ENCODE data around the gene JAML. TPM values are rescaled to one million over a fixed set of nuclear protein-coding genes. Genes with fewer than 3 reads are reported as not detected.

The JAML gene
- total and polyA plus RNA-seq, 2 donors (not counting 1 experiment from before 2014, with no cell fraction given) = not detected

- no peak overlapping the region for H3K27ac ChIP-seq (ENCODE audit: insufficient read depth, low read length)
- H3K79me2 ChIP-seq (ENCODE audit: control insufficient read depth, insufficient read depth, low read length) = no peaks in the 10 kb centered on the region
- peak in 1 of 2 donors; percentile 19 for DNase-seq (ENCODE audit: low read depth in 2 of 2)
- H3K36me3 ChIP-seq (ENCODE audit: control insufficient read depth, insufficient read depth, low read length) = no peaks in the 10 kb centered on the region
- peaks cover 34% of the 10 kb centered on the region for H3K27me3 ChIP-seq (ENCODE audit: control insufficient read depth, insufficient read depth, low read length)
- TF ChIP-seq, protein P1, sequence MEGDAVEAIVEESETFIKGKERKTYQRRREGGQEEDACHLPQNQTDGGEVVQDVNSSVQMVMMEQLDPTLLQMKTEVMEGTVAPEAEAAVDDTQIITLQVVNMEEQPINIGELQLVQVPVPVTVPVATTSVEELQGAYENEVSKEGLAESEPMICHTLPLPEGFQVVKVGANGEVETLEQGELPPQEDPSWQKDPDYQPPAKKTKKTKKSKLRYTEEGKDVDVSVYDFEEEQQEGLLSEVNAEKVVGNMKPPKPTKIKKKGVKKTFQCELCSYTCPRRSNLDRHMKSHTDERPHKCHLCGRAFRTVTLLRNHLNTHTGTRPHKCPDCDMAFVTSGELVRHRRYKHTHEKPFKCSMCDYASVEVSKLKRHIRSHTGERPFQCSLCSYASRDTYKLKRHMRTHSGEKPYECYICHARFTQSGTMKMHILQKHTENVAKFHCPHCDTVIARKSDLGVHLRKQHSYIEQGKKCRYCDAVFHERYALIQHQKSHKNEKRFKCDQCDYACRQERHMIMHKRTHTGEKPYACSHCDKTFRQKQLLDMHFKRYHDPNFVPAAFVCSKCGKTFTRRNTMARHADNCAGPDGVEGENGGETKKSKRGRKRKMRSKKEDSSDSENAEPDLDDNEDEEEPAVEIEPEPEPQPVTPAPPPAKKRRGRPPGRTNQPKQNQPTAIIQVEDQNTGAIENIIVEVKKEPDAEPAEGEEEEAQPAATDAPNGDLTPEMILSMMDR (conservative IDR thresholded peaks at IDR 0.05 in 1 of 2, IDR thresholded peaks at IDR 0.05 in 1 of 2; ENCODE audit: low read depth in 1 of 2, low read length in 2 of 2) = no peak
- TF ChIP-seq EZH2 (IDR thresholded peaks at IDR 0.05; ENCODE audit: low read length, missing control alignments) = no peak
- no peaks in the 10 kb centered on the region for H4K20me1 ChIP-seq (ENCODE audit: control insufficient read depth, extremely low read depth, insufficient read depth, low read length)
- no peaks in the 10 kb centered on the region for H3K9me3 ChIP-seq (ENCODE audit: control insufficient read depth, insufficient read depth, low read depth, low read length)
- H3K9ac ChIP-seq (ENCODE audit: insufficient read depth, low read length) = no peak overlapping the region
- H2AFZ ChIP-seq (ENCODE audit: low read length) = no peak overlapping the region
- no peak overlapping the region for H3K4me3 ChIP-seq (replicated peaks in 1 of 4; ENCODE audit: control extremely low read depth in 1 of 4, insufficient read depth in 1 of 4, low read depth in 3 of 4, low read length in 4 of 4)
- no peak overlapping the region for H3K4me2 ChIP-seq (ENCODE audit: extremely low read depth, insufficient read depth, low read length)
- H3K4me1 ChIP-seq (ENCODE audit: control insufficient read depth, extremely low read depth, insufficient read depth, low read length) = no peaks in the 10 kb centered on the region
These were observed 76.0 kb downstream of the JAML start for GRCh38 chr11:118148856-118149255.

DNA sequence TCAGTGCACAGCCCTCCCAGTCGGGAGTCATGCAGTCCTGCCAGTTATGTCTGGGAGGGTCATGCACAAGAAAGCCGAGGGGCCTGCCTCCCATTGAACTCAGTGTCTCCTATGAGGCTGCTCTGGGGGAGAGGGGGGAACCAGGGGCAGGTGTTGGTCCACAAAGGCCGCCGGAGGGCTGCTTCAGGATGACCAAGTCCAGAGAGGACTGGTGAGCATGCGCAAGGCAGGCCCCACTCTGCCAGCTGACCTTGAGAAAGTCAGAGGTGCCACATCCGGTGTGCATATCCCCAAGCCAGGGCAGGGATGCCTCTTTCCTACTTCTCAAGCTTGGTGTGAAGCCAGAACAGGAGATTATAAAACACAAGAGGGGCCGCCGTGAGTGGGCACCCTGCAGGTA, 76.6 kb downstream of the JAML start:
- H3K27ac ChIP-seq (ENCODE audit: insufficient read depth, low read length) = no peak overlapping the region
- TF ChIP-seq, protein P1 (conservative IDR thresholded peaks at IDR 0.05 in 1 of 2, IDR thresholded peaks at IDR 0.05 in 1 of 2; ENCODE audit: low read depth in 1 of 2, low read length in 2 of 2) = no peak
- TF ChIP-seq EZH2 (IDR thresholded peaks at IDR 0.05; ENCODE audit: low read length, missing control alignments) = no peak
- H3K79me2 ChIP-seq (ENCODE audit: control insufficient read depth, insufficient read depth, low read length) = no peaks in the 10 kb centered on the region
- H3K4me1 ChIP-seq (ENCODE audit: control insufficient read depth, extremely low read depth, insufficient read depth, low read length) = no peaks in the 10 kb centered on the region
- DNase-seq (ENCODE audit: low read depth in 2 of 2) = no peak
- no peak overlapping the region for H2AFZ ChIP-seq (ENCODE audit: low read length)
- H4K20me1 ChIP-seq (ENCODE audit: control insufficient read depth, extremely low read depth, insufficient read depth, low read length) = no peaks in the 10 kb centered on the region
- H3K4me2 ChIP-seq (ENCODE audit: extremely low read depth, insufficient read depth, low read length) = no peak overlapping the region
- H3K36me3 ChIP-seq (ENCODE audit: control insufficient read depth, insufficient read depth, low read length) = no peaks in the 10 kb centered on the region
- H3K27me3 ChIP-seq (ENCODE audit: control insufficient read depth, insufficient read depth, low read length) = peaks cover 31% of the 10 kb centered on the region
- H3K9ac ChIP-seq (ENCODE audit: insufficient read depth, low read length) = no peak overlapping the region
- no peaks in the 10 kb centered on the region for H3K9me3 ChIP-seq (ENCODE audit: control insufficient read depth, insufficient read depth, low read depth, low read length)
- H3K4me3 ChIP-seq (replicated peaks in 1 of 4; ENCODE audit: control extremely low read depth in 1 of 4, insufficient read depth in 1 of 4, low read depth in 3 of 4, low read length in 4 of 4) = no peak overlapping the region

DNA sequence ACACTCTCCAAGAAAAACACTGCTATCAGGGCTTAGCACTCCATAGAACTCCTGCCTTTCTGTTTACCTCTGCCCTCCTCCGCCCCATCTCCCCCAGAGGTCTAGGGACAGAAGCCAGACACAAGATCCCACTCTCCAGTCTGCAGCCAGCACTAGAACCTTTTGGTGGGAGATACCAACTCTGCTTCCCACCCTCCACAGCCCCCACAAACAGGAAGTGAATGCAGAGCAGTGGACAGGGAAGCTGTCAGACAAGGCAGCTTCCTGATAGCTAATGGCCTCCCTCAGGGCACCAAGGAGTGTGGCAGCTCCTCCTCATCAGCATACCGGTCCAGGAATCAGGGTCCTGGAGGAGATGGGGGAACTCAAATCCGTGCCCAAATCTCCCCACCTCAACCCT, 77.3 kb downstream of the JAML start:
- Histone ChIP-seq H3K36me3 (ENCODE audit: control insufficient read depth, insufficient read depth, low read length) (no peaks in the 10 kb centered on the region), H4K20me1 (ENCODE audit: control insufficient read depth, extremely low read depth, insufficient read depth, low read length) (no peaks in the 10 kb centered on the region), H2AFZ (ENCODE audit: low read length) (no peak overlapping the region), H3K4me3 (replicated peaks in 1 of 4; ENCODE audit: control extremely low read depth in 1 of 4, insufficient read depth in 1 of 4, low read depth in 3 of 4, low read length in 4 of 4) (no peak overlapping the region), H3K9me3 (ENCODE audit: control insufficient read depth, insufficient read depth, low read depth, low read length) (no peaks in the 10 kb centered on the region), H3K79me2 (ENCODE audit: control insufficient read depth, insufficient read depth, low read length) (no peaks in the 10 kb centered on the region), H3K27me3 (ENCODE audit: control insufficient read depth, insufficient read depth, low read length) (peaks cover 29% of the 10 kb centered on the region), H3K9ac (ENCODE audit: insufficient read depth, low read length) (no peak overlapping the region), H3K4me2 (ENCODE audit: extremely low read depth, insufficient read depth, low read length) (no peak overlapping the region), H3K4me1 (ENCODE audit: control insufficient read depth, extremely low read depth, insufficient read depth, low read length) (no peaks in the 10 kb centered on the region), H3K27ac (ENCODE audit: insufficient read depth, low read length) (no peak overlapping the region)
- TF ChIP-seq EZH2 (IDR thresholded peaks at IDR 0.05; ENCODE audit: low read length, missing control alignments) = no peak
- TF ChIP-seq, protein P1 (conservative IDR thresholded peaks at IDR 0.05 in 1 of 2, IDR thresholded peaks at IDR 0.05 in 1 of 2; ENCODE audit: low read depth in 1 of 2, low read length in 2 of 2) = no peak
- no peak for DNase-seq (ENCODE audit: low read depth in 2 of 2)

Measured in fibroblast of lung (primary cell).